GM19035 (cell line): ENCODE results near the gene INPP5D.

Experiments
- ATAC-seq: cut with Tn5 transposase; IDR thresholded peaks from one replicate; pipeline ENCODE4 v1.9.1; 2021; ENCODE audit not compliant: unreplicated experiment

INPP5D gene

DNA sequence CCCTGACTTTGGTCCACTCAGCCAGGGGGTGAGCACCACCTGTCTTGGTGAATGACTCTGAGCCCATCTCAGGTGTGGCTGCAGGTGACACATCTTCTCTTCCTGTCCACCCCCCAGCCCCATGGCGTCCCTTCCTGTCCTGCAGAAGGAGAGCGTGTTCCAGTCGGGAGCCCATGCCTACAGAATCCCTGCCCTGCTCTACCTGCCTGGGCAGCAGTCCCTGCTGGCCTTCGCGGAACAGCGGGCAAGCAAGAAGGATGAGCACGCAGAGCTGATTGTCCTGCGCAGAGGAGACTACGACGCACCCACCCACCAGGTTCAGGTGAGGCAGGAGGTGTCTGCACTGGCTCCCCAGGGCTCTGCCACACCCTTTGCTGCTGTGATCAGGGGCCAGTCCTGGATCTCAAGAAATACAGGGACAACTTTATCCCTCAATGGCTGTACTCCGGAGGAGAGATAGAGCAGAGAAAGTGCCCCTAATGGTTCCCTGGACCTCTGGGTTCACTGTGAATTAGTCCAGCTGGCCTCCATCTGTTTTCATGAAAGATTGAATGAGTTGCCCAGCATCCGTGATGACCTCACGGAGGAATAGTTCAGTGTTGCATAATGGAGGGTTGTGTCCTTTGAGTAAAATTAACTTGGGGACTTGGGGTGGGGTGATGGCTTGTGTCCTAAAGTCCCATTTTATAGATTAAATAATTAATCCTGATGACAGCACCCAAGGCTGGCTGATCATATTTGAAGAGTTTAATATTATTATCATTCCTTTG, 27.4 kb upstream of the INPP5D start, which contains the start of gene NEU2:
NEU2 (plus strand) TSS at position 122 of the 770 bp plus-strand sequence; CDS start at position 122, 0 bp downstream.
- ATAC-seq: no peak

- no peak for ATAC-seq
Observed at GRCh38 chr2:233033672-233034071, 26.5 kb upstream of the INPP5D start.

GRCh38 chr2:233034091-233034882, 25.9 kb upstream of the INPP5D start:
- no peak for ATAC-seq

- no peak for ATAC-seq
Observed at GRCh38 chr2:233035426-233036161, 24.5 kb upstream of the INPP5D start.

DNA sequence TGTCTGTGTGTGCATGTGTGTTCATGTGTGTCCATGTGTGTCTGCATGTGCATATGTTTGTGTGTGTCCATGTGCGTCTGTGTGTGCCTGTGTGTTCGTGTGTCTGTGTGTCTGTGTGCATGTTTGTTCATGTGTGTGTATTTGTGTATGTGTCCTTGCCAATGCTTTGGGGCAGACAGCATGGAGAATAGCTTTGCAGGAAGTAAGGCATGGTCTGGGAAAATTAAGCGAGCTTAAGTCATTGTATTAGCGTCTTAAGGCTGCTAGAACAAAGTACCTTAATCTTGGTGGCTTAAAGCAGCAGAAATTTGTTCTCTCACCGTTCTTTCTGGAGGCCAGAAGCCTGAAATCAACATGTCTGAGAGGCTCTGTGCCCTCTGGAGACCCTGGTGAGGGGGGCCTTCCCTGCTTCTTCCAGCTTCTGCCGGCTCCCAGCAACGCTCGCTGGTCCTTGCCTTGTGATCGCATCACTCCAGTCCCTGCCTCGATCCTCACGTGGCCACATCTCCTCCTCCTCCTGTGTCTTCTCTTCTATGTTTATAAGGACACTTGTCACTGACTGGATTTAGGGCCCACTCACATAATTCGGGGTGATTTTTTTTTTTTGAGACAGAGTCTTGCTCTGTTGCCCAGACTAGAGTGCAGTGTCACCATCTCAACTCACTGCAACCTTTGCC, 23.8 kb upstream of the INPP5D start:
- ATAC-seq: no peak

DNA sequence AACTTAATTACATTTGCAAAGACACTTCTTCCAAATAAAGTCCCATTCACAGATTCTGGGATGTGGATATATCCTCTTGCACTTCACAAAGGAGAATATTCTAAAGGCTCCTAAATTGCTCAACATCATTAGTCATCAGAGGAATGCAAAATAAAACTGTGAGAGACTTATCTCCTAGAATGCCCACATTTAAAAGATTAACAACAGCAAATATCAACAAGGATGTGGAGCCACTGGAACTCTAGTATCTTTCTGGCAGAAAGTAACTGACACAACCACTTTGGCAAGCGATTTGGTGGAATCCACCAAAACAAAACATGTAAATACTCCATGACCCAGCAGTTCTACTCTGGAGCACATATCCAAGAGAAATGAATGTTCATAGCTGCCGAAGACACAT, 23.1 kb upstream of the INPP5D start:
- ATAC-seq: no peak

GRCh38 chr2:233039212-233039845, 20.8 kb upstream of the INPP5D start:
- ATAC-seq: no peak

- no peak for ATAC-seq
Observed at GRCh38 chr2:233039846-233040530, 20.2 kb upstream of the INPP5D start.

DNA sequence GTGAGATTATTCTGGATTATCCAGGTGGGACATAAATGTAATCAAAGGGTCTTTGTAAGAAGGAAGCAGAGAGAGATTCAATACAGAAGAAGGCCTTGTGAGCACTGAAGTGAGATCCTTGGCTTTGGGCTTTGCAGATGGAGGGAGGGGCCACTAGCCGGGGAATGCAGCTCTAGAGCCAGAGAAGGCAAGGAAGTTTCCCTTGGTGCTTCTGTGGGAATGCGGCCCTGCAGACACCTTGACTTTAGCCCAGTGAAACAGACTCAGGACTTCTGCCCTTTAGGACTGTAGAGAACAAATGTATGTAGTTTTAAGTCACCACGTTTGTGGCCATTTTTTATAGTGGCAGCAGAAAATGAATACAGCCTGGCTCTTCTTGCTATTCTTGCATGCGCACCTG, 19.6 kb upstream of the INPP5D start:
- no peak for ATAC-seq

DNA sequence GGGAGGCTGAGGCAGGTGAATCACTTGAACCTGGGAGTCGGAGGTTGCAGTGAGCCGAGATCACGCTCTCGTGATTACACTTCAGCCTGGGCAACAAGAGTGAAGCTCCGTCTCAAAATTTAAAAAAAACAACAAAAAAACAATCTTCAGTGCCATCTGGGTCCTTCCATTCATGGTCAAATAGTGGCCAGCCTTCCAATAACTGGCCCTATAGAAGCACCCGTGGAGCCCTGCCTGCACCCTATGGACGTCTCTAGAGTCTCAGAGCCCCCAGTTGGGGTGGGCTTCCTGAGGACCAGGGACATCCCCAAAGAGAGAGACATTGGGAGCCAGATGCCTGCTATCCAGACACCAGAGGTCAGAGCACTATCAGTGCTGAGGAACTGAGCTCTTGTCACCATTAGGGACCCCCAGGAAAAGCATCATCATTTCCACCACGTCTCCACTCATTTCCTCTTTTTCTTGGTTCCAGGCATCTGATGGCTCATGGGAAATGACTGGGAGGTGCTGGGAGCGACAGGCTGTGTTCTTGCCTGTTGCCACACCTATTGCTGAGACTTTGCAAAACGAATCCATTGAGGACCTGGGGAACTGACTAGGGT, 18.3 kb upstream of the INPP5D start:
- no peak for ATAC-seq

GRCh38 chr2:233042549-233042948, 17.6 kb upstream of the INPP5D start:
- ATAC-seq: no peak

DNA sequence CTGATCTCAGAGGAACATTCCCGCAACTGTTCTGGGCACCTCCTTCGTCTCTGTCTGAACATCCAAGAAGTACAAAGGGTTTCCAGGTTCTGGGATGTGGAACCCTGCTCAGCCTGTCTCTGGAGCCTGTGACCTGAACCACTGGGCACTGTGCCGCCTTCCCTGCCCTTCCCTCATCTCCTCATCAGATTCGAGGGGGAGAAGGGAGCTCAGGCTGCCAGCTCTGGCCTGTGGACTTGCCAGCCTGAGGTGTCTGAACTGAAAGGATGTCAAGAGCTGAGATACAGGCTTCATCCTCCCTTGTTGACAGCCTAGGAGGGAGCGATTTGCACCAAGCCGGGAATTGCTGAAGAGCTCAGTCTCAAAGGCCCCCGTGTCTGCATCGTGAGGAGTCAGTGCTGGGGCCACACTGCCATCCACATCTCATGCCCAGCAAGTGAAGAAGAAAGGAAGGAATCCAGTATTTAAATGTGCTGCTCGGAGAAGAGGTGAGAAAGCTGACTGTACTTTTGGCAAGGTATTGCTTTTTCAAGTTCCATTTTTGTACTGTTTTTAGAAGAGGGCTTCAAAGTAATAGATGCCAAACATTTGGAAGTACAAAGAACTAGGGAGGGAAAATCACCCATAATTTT, 15.1 kb upstream of the INPP5D start:
- ATAC-seq: no peak

DNA sequence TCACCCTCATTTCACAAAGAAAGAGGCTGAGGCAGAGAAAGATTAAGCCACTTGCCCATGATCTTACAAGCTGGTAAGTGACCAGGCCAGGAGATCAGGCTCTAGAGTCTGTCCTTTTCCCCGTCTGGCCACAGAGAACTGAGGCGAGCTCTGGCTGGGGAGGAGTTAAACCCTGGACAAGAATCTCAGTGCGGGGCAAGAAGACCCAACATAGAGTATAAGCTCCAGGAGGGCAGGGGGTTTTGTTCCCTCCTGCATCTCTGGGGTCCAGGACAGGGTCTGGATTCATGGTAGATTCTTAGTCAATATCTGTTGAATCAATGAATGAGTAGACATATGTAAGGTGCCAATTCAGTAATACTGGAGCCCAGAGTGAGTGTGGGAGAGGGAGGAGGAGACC, 12.9 kb upstream of the INPP5D start:
- ATAC-seq: no peak

- no peak for ATAC-seq
Observed at GRCh38 chr2:233047667-233048066, 12.5 kb upstream of the INPP5D start.

GRCh38 chr2:233048569-233049193, 11.5 kb upstream of the INPP5D start:
- no peak for ATAC-seq

GRCh38 chr2:233049194-233049761, 10.9 kb upstream of the INPP5D start:
- ATAC-seq: no peak

DNA sequence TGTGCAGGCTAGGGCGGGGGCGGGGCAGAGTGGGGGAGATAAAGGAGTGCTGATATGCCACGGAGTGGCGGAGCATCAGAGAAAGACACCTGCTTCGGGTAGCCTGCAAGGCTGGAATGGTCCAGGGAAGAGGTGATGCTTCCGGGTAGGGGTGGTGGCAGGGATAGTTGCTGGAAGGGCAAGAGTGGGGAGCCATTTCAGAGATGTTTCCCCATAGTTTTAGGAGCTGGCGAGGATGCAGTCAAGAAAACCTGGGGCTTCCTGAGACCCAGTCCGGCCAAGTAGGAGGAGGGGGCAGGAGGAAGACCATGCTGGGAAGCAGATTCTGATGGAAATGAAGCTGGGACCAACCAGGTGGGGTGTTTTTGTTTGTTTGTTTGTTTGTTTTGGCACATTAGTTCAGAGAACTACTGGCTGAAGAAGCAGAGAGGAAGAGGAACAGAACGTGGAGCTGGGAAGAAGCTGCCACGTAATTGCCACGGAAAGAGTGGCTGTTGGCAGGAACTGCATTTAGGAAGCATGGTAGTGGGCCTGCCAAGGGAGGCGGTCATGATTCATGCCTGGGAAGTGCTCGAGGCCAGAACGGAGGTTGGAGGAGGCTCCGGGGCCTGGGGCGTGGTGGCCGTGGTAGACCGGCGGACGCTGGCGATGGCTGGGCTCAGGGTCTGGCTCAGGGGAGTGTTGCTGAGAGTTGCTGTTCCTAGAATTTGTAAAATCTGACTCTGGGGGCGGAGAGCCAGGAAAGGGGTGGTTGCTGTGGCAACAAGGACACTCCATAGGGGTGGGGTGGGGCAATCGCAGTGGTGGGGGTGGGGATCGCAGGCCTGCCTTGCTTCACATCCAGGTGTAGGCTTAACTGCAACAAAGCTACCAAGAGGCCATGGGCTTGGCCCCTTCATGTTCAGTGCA, 8.6 kb upstream of the INPP5D start:
- no peak for ATAC-seq
